CD4-positive, alpha-beta T cell treated with Interleukin-1 beta for 1 hour (primary cell): ENCODE data around the gene TNPO2.
A peak's percentile ranks its signal among the peaks of the same experiment; 100 is the strongest.

Source experiments
- DNase-seq, 2 donors: peaks; one replicate each; pipeline ENCODE4 v3.0.0-alpha.2; 2020 to 2022

TNPO2 gene

DNA sequence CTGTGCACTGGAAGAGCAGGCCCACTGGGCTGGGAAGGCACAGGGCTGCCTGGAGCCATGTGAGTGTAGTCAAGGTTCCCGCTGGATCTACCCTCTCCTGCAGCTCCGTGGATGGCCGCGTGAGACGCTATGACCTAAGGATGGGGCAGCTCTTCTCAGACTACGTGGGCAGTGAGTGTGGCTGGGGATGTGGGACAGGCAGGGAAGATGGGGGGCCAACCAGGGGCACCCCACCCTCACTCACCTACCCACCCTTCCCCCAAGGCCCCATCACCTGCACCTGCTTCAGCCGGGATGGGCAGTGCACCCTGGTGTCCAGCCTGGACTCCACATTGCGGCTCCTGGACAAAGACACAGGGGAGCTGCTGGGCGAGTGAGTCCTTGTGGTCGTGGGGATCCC lies 51.0 kb downstream of the TNPO2 start:
- DNase-seq, result no peak

GRCh38 chr19:12670159-12670928 lies 53.4 kb downstream of the TNPO2 start:
- no peak for DNase-seq

DNA sequence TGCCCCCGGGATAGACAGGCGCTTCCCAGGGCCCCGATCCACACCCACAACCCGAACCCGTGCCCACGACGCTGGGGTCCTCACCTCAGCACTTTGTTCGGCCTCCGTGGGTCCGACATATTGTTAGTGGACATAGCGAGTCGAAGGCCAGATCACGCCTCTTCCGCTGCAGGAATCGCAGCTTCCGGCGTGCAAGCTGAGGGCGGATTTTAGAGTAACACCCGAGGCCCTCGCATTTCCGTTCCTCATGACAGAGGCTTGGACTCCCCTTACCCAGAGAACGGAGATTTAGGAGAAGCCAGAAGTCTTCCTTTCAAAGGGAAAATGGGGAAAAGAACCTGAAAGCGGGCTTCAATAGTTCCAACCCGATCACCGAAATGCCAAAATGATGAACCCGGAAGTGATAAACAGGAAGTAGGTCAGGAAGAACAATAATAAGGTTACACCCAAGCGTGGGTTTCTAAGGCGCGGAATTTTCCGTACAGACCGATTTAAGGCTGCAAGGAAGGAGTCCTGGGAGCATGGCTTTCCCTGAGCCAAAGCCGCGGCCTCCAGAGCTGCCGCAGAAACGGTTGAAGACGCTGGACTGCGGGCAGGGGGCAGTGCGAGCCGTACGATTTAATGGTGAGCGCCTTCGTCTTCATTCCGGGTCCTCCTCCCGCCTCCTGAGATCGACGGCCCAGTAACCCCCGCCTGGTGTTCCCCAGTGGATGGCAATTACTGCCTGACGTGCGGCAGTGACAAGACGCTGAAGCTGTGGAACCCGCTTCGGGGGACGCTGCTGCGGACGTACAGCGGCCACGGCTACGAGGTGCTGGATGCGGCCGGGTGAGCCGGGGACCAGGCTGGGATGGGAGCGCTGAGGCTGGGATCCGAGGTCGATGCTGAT lies 54.2 kb downstream of the TNPO2 start:
- DNase-seq, result peak; percentile 76 to 80

GRCh38 chr19:12668932-12669269 lies 54.8 kb downstream of the TNPO2 start:
- peak; percentile 83 for DNase-seq

DNA sequence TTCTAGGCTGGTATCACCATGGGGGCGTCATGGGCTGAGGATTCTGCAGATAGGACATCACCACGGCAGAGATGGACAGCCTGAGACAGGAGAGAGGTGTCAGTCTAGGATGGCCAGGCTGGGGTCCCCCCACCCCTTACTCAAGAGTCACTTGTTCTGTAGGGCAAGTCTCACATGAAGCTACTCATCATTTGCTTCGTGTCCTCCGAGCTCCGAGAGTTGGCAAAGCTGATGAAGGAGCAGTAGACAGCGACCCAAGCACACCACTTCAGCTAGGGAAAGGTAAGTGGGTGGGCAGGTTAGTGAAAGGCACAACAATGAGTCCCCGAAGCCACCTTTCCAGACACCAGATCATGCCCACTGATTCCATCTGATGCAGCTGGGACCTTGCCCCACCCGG lies 55.4 kb downstream of the TNPO2 start:
- no peak for DNase-seq

- DNase-seq, result no peak
Measured at GRCh38 chr19:12667731-12668302, 55.9 kb downstream of the TNPO2 start.

- peak; percentile 82 to 85 for DNase-seq
Measured at GRCh38 chr19:12666265-12667048, 57.3 kb downstream of the TNPO2 start, which contains the start of the genes MAN2B1 and WDR83. MAN2B1 (minus strand) TSS chr19:12666742; CDS start chr19:12666701, 41 bp downstream. WDR83 (plus strand) TSS chr19:12666807; CDS start chr19:12669791, 2,984 bp downstream.

- DNase-seq, result peak in 1 of 2 donors; percentile 31
Measured at GRCh38 chr19:12665671-12666264, 58.0 kb downstream of the TNPO2 start.

DNA sequence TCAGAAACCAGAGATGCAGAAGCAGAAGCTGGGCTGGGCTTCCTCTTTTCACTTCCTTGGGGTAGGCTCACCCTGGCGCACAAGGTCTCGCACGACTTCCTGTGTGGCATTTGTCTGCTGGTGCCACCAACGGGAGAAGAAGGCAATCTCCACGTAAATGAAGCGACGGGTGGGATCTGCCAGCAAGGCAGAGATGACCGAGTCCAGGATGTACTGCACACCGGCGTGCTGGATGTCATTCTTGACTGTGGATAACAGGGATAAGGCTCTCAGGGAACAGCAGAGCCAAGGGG lies 58.5 kb downstream of the TNPO2 start:
- peak; percentile 63 to 83 for DNase-seq

GRCh38 chr19:12664406-12665280 lies 59.1 kb downstream of the TNPO2 start:
- DNase-seq, result no peak

DNA sequence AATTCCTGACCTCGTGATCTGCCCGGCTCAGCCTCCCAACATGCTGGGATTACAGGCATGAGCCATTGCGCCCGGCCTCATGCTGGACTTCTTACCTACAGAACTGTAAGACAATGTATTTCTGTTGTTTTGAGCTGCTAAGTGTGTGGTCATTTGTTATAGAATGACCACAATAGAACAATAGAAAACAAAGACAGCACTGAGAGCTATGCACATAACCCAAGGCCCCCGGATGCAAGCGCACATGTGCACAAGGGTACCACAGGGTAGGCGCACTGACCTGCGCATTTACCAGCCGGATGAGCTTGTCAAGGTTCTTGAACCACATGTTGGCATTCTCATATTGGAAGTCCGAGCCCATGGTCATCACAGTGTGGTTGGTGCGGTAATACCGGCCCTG lies 62.8 kb downstream of the TNPO2 start:
- no peak for DNase-seq

- no peak for DNase-seq
Measured at GRCh38 chr19:12657966-12658365, 65.8 kb downstream of the TNPO2 start.

GRCh38 chr19:12656899-12657571 lies 66.7 kb downstream of the TNPO2 start:
- DNase-seq, result no peak

DNA sequence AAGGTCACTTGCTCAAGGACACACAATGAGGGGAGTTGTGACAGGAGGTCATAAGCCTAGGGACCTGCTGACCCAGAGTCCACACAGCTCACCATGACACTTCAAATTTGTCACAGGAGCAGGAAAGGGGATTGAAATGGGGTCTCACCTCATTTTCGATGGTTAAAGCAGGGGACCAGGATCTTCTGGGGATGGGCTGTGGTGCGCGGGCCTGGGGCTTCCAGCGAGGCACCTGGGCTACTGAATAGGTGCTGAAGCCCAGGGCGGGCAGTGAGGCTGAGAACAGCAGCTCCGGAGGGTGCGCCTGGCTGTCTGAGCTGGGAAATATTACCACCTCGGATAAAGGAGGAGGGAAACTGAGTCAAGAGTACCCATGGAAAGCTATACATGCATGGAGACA lies 68.2 kb downstream of the TNPO2 start:
- DNase-seq, result no peak

DNA sequence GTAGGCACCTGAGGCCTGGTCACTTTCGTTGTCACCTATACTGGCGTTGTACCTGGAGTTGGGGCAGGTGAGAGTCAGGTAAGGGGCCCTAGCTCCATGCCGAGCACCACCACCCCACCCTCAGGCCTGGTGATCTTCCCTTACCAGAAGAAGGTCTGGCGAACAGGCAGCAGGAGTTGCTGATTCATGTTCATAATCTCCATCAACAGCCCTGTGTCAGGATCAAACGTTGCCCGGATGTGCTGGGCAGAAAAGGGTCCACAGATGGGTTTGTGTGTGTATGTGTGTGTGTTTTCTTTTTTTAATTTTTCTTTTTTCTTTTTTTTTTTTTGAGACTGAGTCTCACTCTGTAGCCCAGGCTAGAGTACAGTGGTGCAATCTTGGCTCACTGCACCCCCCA lies 71.5 kb downstream of the TNPO2 start:
- DNase-seq, result no peak

GRCh38 chr19:12649941-12650340 lies 73.8 kb downstream of the TNPO2 start:
- no peak for DNase-seq
